Measurements from ENCODE around the gene JCAD.

JCAD gene

DNA sequence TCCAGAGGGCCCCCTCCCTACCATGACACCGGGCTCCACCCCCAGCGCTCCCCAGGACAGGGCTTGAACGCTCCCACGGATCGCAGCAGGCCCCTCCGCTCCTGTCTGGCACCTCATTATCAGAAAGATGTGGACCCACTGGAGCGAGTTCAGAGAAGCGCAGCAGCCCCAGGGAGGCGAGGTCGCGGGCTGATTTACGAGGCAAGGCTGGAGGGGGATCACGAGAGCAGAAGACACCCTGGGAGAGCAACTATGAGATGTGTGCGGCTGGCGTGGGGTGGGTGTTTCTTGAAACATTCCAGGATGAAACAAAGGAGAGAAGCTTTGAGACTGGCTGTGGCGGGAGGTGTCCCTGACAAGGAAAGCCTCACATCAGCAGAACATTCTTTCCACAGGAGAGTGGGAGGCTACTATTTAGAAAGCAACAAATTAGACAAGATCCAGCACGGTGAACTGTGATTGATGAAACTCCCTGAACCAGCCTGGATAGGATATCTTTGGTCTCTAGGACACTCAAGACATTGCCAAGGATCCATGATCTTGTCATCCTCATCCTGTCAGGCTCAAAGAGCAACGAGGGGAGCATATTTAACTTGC lies 66.0 kb downstream of the JCAD start:
- TF ChIP-seq, protein P1, sequence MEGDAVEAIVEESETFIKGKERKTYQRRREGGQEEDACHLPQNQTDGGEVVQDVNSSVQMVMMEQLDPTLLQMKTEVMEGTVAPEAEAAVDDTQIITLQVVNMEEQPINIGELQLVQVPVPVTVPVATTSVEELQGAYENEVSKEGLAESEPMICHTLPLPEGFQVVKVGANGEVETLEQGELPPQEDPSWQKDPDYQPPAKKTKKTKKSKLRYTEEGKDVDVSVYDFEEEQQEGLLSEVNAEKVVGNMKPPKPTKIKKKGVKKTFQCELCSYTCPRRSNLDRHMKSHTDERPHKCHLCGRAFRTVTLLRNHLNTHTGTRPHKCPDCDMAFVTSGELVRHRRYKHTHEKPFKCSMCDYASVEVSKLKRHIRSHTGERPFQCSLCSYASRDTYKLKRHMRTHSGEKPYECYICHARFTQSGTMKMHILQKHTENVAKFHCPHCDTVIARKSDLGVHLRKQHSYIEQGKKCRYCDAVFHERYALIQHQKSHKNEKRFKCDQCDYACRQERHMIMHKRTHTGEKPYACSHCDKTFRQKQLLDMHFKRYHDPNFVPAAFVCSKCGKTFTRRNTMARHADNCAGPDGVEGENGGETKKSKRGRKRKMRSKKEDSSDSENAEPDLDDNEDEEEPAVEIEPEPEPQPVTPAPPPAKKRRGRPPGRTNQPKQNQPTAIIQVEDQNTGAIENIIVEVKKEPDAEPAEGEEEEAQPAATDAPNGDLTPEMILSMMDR (conservative IDR thresholded peaks at IDR 0.05; ENCODE audit: low read length): no peak
- no peak for TF ChIP-seq EZH2phosphoT487 (IDR thresholded peaks at IDR 0.05; ENCODE audit: borderline replicate concordance)
- H3F3A ChIP-seq (ENCODE audit: low read depth): no peaks in the 10 kb centered on the region
- H3K27me3 ChIP-seq (ENCODE audit: insufficient read depth, low read length, poor library complexity, severe bottlenecking): no peaks in the 10 kb centered on the region
- H3K36me3 ChIP-seq (ENCODE audit: insufficient read depth, low read length): no peaks in the 10 kb centered on the region
- no peak overlapping the region for H3K4me3 ChIP-seq (ENCODE audit: low read length, poor library complexity, severe bottlenecking)
- H3K4me2 ChIP-seq (ENCODE audit: low read depth, low read length, poor library complexity, severe bottlenecking): no peak overlapping the region
- H2AFZ ChIP-seq (ENCODE audit: low read length): no peak overlapping the region
- H3K9ac ChIP-seq (ENCODE audit: low read depth, low read length, poor library complexity, severe bottlenecking): no peak overlapping the region
- no peaks in the 10 kb centered on the region for H4K20me1 ChIP-seq (ENCODE audit: insufficient read depth, low read length, poor library complexity, severe bottlenecking)
- no peaks in the 10 kb centered on the region for H3K9me2 ChIP-seq (replicated peaks; ENCODE audit: low read depth, low read length)
- no peaks in the 10 kb centered on the region for H3K9me3 ChIP-seq (ENCODE audit: insufficient read depth, low read depth, low read length)
- no peaks in the 10 kb centered on the region for H3K79me2 ChIP-seq (ENCODE audit: insufficient read depth, low read length)
- H3K4me1 ChIP-seq (ENCODE audit: insufficient read depth, low read length, poor library complexity, severe bottlenecking): peaks cover 10% of the 10 kb centered on the region

DNA sequence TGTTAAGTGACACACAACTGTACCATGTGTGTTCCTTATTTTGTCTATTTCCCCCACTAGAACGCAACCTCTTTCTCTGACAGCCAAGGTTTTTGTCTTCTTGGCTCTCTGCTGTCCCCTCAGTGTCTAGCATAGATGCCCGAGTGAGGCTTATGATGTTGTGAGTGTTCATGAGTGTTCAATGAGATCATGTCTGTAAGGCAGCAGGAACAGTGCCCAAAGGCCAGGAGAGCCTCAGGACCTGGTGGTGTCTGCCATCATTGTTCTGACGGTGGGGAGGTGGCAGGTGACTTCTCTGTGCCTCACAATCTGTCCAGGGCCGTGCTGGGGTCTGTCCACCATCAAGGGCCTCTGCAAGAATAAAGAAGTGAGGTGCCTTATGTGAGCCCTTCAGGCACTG lies 66.5 kb downstream of the JCAD start:
- H3K27me3 ChIP-seq (ENCODE audit: insufficient read depth, low read length, poor library complexity, severe bottlenecking): no peaks in the 10 kb centered on the region
- H3K4me1 ChIP-seq (ENCODE audit: insufficient read depth, low read length, poor library complexity, severe bottlenecking): peaks cover 10% of the 10 kb centered on the region
- no peak overlapping the region for H3K4me3 ChIP-seq (ENCODE audit: low read length, poor library complexity, severe bottlenecking)
- no peak overlapping the region for H3K4me2 ChIP-seq (ENCODE audit: low read depth, low read length, poor library complexity, severe bottlenecking)
- H3K79me2 ChIP-seq (ENCODE audit: insufficient read depth, low read length): no peaks in the 10 kb centered on the region
- no peaks in the 10 kb centered on the region for H3K9me2 ChIP-seq (replicated peaks; ENCODE audit: low read depth, low read length)
- no peak for TF ChIP-seq EZH2phosphoT487 (IDR thresholded peaks at IDR 0.05; ENCODE audit: borderline replicate concordance)
- TF ChIP-seq, protein P1 (conservative IDR thresholded peaks at IDR 0.05; ENCODE audit: low read length): no peak
- H2AFZ ChIP-seq (ENCODE audit: low read length): no peak overlapping the region
- no peaks in the 10 kb centered on the region for H3K9me3 ChIP-seq (ENCODE audit: insufficient read depth, low read depth, low read length)
- H3F3A ChIP-seq (ENCODE audit: low read depth): no peaks in the 10 kb centered on the region
- H3K9ac ChIP-seq (ENCODE audit: low read depth, low read length, poor library complexity, severe bottlenecking): no peak overlapping the region
- no peaks in the 10 kb centered on the region for H3K36me3 ChIP-seq (ENCODE audit: insufficient read depth, low read length)
- no peaks in the 10 kb centered on the region for H4K20me1 ChIP-seq (ENCODE audit: insufficient read depth, low read length, poor library complexity, severe bottlenecking)

DNA sequence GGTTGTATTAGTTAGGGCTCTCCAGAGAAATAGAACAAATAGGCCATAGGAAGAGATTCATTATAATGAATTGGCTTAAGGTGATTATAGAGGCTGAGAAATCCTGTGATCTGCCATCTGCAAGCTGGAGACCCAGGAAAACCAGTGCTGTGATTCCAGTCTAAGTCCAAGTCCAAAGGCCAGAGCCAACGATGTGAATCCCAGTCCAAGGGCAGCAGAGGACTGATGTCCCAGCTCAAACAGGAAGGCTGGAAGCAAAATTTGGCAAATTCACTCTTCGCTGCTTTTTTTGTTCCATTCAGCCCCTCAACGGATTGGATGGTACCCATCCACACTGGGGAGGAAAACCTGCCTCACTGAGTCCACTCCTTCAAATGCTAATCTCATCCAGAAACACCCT lies 68.0 kb downstream of the JCAD start:
- no peaks in the 10 kb centered on the region for H3K27me3 ChIP-seq (ENCODE audit: insufficient read depth, low read length, poor library complexity, severe bottlenecking)
- no peak overlapping the region for H3K4me2 ChIP-seq (ENCODE audit: low read depth, low read length, poor library complexity, severe bottlenecking)
- H4K20me1 ChIP-seq (ENCODE audit: insufficient read depth, low read length, poor library complexity, severe bottlenecking): no peaks in the 10 kb centered on the region
- no peak overlapping the region for H3K4me3 ChIP-seq (ENCODE audit: low read length, poor library complexity, severe bottlenecking)
- no peak overlapping the region for H2AFZ ChIP-seq (ENCODE audit: low read length)
- no peaks in the 10 kb centered on the region for H3K79me2 ChIP-seq (ENCODE audit: insufficient read depth, low read length)
- H3K36me3 ChIP-seq (ENCODE audit: insufficient read depth, low read length): no peaks in the 10 kb centered on the region
- peaks cover 2% of the 10 kb centered on the region for H3K4me1 ChIP-seq (ENCODE audit: insufficient read depth, low read length, poor library complexity, severe bottlenecking)
- no peak overlapping the region for H3K9ac ChIP-seq (ENCODE audit: low read depth, low read length, poor library complexity, severe bottlenecking)
- no peak for TF ChIP-seq EZH2phosphoT487 (IDR thresholded peaks at IDR 0.05; ENCODE audit: borderline replicate concordance)
- TF ChIP-seq, protein P1 (conservative IDR thresholded peaks at IDR 0.05; ENCODE audit: low read length): no peak
- no peaks in the 10 kb centered on the region for H3F3A ChIP-seq (ENCODE audit: low read depth)
- H3K9me3 ChIP-seq (ENCODE audit: insufficient read depth, low read depth, low read length): no peaks in the 10 kb centered on the region
- no peaks in the 10 kb centered on the region for H3K9me2 ChIP-seq (replicated peaks; ENCODE audit: low read depth, low read length)
